GM12873 (cell line): ENCODE data around the gene PLCB4.

Experiments
- CTCF ChIP-seq: IDR thresholded peaks from 2 replicates; pipeline ENCODE4 v1.5.1; 2012; ENCODE audit warnings: low read depth, mild to moderate bottlenecking, moderate library complexity, low read length, control low read depth; ENCODE audit not compliant: insufficient read depth; ENCODE audit errors: missing control alignments

Gene PLCB4

GRCh38 chr20:9411833-9412232, 342.9 kb downstream of the PLCB4 start:
- TF ChIP-seq CTCF = no peak

- no peak for TF ChIP-seq CTCF
These were observed 343.4 kb downstream of the PLCB4 start for GRCh38 chr20:9412309-9412708.

GRCh38 chr20:9413001-9413400, 344.1 kb downstream of the PLCB4 start:
- no peak for TF ChIP-seq CTCF

GRCh38 chr20:9415426-9415825, 346.5 kb downstream of the PLCB4 start:
- no peak for TF ChIP-seq CTCF

GRCh38 chr20:9416421-9416820, 347.5 kb downstream of the PLCB4 start:
- no peak for TF ChIP-seq CTCF

- TF ChIP-seq CTCF = no peak
These were observed 348.8 kb downstream of the PLCB4 start for GRCh38 chr20:9417665-9418064.

GRCh38 chr20:9422321-9423057, 353.6 kb downstream of the PLCB4 start:
- no peak for TF ChIP-seq CTCF
